ENCODE data around the gene SPTLC2.
A peak's percentile ranks its signal among the peaks of the same experiment; 100 is the strongest.
"Not testable (repeated sequence)": the region's sequence is repeated elsewhere in the genome, so short reads cannot be mapped to it uniquely, and the experiment has no call there.

The SPTLC2 gene

DNA sequence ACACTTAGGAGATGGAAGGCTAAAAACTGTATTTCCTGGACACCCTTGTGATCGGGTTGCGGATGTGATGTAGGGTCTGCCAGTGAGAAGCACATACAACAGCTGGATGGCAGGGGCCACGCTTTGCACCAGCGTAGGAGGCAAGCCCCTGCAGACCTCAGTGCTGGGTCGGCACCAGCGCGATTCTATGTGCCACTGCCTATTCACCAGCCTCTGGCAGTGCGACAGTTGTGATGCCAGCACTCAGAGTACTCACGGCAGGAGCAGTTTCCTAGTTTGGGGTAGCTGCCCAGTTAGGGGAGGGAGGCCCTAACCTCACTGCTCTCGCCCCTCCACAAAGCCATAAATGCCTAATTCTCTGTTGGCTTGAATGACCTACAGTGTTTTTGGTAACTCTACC lies 31.6 kb downstream of the SPTLC2 start:
- no peak for DNase-seq

DNA sequence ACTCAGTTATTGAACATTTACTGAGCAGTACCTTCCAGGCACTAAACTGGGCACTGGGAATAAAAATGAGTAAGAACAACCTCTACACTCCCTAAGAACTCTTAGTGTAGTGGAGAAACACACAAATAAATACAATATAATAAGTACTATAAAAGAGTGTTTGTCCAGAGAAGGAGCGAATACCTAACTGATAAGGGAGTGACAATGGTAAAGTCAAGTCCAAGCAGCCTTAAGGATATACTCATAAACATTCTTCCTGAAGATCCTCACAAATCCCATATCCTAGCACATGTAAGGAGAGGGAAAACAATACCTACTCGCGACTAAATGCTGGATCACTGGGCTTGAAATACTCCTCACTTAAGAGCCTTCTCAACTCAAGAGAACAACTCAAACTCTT lies 32.8 kb downstream of the SPTLC2 start:
- no peak for DNase-seq

DNA sequence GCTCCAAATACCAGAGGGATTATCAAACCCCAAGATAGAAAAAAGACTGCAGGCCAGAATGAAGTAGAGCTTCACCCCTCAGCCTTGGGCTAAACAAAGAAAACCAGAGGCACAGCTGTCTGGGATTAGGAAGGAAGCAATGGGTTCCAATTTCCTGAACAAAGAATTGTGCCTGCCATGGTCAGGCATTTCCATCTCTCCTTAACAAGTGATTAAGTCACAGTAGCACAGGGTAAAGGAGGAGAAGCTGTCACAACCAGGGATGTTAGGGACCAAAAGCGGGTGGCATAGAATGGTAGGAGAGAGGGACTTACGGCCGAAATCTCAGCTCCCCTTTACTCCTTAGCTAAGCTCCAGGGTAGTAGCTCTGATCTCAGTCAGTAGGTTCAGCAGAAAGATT lies 33.9 kb downstream of the SPTLC2 start:
- DNase-seq: no peak

DNA sequence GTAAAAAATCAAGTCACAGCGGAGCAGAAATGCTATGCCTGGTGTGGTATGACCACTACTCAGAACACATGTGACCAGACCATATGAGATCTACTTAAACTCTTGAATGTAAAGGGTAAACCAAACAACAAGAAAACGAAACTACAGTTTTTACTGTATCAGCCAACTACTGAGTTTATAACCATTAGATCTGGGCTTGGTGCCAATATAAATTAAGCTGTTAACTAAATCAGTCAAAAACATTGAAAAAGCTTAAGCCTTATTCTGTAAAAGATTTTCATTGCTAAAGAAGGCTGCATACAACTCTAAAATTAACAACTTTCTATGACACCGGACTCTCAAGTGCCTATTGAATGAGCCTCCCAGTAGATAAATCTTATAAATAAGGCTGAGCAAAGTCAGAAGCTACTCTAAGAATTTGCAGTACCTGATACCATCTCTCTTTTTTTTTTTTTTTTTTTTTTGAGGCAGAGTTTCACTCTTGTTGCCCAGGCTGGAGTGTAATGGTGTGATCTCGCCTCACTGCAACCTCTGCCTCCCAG lies 35.4 kb downstream of the SPTLC2 start:
- no peak for DNase-seq

DNA sequence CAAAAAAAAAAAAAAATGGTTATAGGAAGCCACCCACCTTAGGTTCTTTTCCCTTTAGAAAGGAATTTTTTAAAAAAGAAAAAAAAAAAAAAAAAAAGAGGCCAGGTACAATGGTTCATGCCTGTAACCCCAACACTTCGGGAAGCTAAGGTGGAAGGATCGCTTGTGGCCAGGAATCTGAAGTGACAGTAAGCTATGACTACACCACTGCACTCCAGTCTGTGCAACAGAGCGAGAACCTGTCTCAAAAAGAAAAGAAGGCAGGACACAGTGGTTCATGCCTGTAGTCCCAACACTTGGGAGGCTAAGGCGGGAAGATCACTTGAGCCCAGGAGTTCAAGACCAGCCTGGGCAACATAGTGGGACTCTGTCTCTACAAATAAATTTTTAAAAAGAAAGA lies 36.0 kb downstream of the SPTLC2 start:
- DNase-seq: no peak

DNA sequence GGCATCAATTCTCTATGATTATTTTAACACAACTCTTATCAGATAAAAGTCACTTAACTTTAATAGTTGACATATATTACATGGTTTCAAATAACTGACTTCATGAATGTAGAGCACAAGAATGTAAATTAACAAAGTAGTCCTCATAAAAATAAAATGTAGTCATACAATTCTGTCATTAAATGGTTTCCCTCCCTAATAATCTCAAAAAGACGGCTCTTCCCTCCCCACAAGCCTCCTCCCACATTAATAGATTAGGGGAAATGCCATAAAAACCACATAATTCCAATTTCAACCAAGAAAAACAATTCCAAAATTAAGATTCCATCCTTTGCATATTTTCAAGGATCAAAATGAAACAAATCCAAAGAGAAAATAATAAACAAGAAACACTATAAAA lies 36.7 kb downstream of the SPTLC2 start:
- DNase-seq: no peak

DNA sequence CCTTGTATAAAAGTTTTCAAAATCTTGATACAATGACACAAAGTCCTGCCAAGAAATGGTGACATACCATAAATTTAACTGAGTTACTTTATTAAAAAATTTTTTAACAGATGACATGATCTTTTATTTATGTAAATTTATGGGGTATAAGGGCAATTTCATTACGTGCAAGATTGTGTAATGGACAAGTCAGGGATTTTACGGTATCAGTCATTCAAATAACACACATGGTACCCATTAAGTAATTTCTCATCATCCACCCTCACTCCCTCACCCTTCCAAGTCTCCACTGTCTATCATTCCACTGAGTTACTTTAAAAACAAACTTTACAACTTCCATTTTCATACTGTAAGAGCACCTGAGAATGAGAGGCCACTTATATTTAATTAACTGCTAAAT lies 37.4 kb downstream of the SPTLC2 start:
- no peak for DNase-seq

DNA sequence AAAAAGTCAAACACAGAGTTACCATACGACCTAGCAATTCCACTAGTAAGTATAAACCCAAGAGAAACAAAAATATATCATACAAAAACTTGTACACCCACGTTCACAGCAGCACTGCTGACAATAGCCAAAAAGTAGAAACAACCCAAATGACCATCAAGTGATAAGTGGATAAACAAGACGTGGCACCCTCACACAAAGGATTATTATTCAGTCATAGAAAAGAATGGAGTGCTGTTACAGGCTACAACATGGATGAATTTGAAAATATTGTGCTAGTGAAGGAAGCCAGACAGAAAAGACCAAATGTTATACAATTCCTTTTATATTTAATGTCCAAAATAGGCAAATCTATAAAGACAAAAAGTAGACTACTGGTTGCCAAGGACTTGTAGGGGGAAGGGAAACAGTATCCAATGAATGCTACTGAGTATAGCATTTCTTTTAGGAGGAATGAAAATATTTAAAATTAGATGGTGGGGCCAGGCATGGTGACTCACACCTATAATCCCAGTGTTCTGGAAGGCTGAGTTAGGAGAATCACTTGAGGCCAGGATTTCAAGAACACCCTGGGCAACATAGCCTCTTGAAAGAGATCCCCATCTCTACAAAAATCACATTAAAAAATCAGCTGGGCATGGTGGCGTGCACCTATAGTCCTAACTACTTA lies 41.9 kb downstream of the SPTLC2 start:
- no peak for DNase-seq

DNA sequence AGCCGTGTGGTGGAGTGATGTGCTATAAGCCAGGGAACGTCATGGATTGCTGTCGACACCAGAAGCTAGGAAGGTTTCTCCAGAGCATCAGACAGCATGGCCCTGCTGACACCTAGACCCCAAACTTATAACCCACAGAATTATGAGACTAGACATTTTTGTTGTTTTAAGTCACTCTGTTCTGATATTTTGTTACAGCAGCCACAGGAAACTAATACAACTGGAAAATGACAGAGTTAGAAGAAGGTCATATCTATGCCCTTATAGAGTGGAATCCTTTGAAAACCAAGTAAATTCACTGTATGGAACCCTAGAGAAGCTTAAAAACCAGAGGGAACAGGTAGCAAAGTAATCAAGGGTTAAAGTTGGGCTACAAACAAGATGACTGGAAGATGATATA lies 42.5 kb downstream of the SPTLC2 start:
- no peak for DNase-seq

DNA sequence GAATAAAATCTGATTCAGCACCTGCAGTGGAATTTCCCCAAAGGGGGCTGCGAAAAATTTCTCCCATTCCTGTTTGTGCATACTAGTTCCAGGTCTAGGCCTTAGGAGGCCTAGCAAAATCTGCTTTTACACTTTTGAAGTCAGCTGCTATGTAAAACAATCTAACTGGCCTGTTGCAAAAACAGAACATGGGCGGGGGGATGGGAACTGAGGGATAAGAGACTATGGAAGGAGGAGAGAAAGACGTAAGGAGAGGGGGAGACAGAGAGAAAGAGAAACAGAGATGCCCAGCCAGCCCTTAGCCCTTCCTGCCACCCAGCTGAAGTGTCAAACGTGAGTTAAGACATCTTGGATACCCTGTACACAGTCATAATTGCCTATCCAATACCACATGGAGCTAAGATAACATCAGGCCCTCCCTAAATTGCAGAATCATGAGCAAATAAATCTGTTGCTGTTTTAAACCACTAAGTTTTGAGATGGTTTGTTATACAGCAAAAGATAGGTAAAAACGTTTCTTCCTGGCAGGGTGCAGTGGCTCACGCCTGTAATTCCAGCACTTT lies 45.6 kb downstream of the SPTLC2 start:
- no peak for DNase-seq

DNA sequence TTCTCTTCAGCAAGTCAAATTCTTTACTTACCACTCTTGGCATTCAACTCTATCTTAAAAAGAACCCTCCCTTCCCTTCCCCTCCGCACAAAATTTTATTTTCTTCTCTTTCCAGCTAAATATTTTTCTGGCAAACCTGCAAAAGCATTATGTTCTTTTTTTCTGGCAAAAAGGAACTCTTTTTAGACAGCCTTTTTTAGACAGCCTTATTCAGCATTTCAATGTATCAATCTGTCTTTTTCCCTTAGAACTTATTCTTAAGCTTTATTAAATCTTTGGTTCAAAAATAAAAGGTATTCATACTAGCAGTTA lies 50.5 kb downstream of the SPTLC2 start:
- no peak for DNase-seq

DNA sequence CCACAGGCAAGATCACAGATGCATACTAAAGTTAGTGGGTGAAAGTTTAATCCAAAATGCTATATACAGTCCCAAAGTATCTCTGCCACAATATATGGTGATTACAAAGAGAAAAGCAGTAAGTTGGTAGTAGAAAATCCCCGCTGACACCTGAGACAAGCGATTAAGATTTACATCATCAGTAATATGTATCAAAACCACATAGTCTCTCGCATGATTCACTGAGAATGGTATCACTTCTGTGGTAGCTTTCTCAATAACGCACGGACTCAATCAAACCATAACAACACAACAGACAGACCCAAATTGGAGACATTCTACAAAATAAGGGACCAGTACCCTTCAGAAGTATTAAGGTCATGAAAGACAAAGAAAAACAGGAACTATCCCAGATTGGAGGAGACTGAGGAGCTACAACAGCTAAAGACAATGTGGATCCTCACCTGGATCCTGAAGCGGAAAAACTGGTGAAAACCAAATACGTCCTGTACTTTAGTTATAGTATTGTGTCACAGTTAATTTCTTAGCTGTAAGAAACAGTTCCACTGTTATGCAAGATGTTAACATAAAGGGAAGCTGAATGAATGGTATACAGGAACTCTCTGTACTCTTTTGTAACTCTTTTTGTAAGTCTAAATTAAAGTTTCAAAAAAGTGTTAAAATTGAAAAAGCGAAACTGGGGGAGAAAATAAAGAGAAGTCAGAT lies 51.0 kb downstream of the SPTLC2 start:
- DNase-seq: peak; percentile 88 to 91

DNA sequence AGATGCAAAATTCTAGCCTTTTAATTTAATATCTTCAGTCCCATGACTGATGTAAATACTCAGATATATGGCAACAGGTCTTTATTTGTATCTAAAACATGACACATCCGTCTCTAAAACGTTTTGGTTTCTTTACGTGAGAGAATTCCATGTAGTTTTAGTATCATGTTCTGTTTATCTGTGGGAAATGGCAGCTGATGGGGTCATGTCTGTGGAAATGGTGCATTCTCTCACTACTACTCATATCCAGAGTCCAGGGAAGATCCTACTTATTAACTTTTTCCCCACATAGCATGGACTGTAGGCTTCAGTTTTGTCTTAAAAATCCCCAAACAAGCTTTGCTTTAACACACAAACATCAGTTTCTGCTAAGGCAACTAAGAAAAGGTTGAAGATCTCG lies 53.8 kb downstream of the SPTLC2 start:
- DNase-seq: no peak

DNA sequence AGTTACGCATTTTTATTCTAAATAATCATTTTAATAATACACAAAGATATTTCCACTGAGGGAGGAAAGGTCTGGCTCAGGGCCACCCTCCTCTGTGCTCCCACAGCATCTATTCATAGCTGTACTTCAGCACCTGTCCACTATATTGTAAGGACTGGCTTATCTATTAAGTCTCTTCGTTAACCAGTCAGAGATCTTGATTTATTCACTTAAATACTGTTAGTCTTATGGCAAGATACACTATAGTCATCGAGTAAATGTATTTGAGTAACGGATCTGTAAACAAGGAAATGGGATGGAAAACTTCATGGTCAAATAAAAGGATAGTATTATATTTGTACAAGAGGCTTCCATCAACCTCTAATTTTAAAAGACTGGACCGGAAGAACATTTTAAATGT lies 54.6 kb downstream of the SPTLC2 start:
- no peak for DNase-seq

DNA sequence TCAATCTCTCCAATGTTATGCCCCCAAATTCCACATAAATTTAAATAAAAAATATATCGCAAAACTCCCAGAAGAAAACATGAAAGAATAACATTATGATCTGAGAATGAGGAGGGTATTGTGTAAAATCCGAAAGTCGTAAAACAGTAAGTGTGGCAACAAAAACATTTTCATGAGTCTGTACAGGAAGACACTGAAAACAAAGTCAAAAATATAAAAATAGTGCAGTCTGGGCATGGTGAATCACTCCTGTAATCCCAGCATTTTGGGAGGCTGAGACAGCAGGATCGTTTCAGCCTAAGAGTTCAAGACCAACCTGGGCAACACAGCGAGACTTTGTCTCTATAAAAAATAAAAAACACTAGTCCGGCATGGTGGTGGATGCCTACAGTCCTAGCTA lies 57.1 kb downstream of the SPTLC2 start:
- DNase-seq: no peak

DNA sequence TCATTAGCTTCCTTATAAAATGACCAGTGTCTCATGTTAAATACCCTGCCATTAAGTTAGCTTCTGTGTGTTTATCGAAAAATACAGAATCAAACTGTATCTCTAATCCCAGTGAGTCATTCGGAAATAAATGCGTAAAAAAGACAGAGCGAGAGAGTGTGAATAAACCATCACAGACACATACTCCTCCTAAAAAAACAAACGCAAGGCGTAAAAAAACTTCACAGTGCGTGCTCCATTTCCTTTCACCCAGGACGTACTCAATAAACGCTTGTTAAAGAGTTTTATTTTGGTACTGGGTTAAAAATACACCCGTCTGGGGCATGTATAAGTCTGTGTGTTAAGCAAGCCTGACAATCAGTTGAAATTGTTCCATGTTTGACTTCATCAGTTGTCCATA lies 59.0 kb downstream of the SPTLC2 start:
- DNase-seq: no peak

DNA sequence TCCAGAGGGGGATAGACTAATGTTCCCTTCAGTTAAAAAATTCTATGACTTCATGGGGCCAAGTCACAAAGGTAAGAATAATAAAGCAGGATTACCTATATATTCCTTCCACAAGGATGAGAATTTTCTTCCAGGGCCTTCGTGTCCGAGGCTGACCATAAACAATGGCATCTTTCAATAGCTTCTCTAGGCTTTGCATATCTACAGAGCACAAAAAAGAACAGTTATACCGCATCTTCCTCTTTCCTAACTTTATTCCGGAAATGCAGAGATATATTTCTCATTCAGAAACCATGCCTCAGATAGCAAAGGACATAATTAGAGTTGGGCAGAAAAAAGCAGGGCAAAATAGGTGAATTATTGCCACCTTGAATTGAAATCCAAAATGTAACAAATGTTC lies 59.5 kb downstream of the SPTLC2 start:
- DNase-seq: no peak

DNA sequence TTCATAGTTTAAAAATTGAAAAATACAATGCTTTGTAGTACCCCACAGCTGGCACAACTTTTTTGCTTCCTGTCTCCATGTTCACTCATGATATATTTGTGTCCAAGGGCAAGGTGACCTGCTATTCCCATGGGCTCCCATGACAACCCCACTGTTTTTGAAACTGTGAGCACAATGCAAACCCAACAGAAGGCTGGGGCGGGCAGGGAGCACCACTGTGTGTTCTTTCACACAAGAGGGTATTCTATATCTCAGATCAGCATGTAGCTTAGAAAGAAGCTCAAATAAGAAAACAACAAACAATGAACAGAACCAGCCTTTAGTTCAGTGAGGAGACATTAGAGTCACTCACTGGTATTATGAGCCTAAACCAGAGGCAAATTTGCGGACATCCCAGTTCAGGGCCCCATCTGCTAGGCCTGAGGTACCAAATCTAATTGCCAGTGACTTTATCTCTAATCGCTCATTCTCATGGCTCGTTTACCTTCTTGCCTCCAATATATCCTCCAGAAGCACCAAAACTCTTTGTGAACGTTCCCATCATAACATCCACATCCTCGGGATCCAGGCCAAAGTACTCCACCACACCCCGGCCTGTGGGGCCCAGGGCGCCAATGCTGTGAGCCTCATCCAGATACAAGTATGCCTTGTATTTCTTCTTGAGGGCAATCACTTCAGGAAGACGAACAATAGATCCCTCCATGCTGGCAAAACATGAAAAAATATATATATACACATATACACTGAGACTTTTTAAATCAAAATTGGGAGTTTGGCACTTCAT lies 61.4 kb downstream of the SPTLC2 start:
- DNase-seq: no peak

DNA sequence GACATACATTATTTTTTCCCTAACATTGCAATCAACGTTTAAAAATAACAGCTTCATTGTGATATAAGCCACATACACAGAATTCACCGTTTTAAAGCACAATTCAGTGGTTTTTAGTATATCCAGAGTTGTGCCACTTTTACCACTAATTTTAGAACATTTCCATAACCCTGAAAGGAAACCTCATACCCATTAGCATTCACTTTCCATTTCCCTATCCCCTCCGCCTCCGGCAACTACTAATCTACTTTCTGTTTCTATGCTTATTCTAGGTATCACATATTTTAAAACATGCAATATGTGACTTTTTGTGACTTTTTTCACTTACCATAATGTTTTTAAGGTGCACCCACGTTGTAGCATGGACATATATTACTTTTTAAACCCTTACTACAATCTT lies 62.2 kb downstream of the SPTLC2 start:
- no peak for DNase-seq

DNA sequence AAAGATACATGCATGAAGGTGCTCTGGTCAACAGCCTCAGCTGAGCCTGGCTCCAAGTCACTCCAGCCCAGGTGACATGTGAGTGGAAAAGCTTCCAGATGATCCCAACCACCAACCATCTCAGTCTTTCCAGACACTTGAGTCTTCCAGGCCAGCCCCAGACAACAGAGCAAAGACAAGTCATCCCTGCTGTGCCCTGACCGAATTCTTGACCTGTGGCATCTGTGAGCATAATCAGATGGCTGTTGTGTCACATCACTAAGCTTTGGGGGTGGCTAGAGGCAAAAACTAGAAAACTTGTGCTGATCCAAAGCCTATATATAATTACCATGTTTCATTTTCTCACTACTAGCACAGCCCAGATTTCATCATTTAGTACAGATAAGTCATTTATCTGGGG lies 67.0 kb downstream of the SPTLC2 start:
- no peak for DNase-seq

DNA sequence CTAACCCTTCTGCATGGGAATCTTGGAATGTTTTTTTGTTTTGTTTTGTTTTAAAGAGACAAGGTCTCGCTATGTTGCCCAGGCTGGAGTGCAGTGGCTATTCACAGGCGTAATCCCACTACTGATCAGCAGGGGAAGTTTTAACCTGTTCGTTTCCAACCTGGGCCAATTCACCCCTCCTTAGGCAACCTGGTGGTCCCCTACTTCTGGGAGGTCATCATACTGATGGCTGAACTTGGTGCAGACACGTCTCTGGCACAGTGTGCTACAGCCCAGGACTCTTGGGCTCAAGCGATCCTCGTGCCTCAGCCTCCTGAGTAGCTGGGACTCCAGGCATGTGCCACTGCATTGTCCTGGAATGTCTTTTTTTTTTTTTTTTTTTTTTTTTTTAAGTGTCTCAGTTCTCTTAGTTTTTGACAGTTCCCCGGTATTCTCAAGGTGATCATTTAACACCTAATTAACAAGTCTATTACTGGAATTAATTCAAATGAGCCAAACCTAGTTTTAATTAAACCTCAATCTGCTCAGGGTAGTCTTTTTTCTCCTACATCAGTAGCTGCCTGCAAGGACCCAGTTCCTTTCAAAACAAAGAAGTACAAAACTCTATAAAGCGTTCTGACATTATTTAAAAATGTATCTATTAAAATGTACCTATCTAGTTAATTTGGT lies 68.8 kb downstream of the SPTLC2 start:
- no peak for DNase-seq

DNA sequence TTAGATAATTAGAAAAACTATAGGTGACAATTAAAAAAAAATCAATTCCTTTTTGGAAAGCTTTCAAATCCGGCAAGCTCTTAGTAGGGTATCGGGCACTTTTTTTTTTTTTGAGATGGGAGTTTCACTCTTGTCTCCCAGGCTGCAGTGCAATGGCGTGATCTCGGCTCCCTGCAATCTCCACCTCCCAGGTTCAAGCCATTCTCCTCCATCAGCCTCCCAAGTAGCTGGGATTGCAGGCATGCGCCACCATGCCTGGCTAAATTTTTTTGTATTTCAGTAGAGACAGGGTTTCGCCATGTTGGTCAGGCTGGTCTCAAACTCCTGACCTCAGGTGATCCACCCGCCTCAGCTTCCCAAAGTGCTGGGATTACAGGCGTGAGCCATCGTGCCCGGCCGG lies 71.3 kb downstream of the SPTLC2 start:
- not testable (repeated sequence) for DNase-seq

DNA sequence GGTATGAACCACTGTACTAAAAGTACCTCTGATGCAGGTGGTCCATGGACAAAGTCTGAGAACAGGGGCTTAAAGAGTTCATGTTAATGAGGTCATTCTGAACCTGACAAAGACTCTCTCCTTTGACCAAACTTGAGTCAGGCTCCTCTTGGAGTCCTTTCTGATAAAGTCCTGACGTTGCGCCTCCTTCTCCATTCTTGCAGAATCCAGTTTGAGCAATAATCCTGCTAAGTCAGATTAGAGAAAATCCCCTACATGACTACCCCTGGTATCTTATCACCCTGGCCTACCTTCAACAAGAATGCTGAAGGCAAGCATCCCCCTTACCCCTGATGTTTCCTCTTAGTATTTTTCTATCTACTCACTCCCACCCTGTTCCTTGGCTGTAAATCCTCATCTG lies 71.9 kb downstream of the SPTLC2 start:
- no peak for DNase-seq
